ENCODE data around the gene GPR135.

The GPR135 gene, protein sequence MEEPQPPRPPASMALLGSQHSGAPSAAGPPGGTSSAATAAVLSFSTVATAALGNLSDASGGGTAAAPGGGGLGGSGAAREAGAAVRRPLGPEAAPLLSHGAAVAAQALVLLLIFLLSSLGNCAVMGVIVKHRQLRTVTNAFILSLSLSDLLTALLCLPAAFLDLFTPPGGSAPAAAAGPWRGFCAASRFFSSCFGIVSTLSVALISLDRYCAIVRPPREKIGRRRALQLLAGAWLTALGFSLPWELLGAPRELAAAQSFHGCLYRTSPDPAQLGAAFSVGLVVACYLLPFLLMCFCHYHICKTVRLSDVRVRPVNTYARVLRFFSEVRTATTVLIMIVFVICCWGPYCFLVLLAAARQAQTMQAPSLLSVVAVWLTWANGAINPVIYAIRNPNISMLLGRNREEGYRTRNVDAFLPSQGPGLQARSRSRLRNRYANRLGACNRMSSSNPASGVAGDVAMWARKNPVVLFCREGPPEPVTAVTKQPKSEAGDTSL

DNA sequence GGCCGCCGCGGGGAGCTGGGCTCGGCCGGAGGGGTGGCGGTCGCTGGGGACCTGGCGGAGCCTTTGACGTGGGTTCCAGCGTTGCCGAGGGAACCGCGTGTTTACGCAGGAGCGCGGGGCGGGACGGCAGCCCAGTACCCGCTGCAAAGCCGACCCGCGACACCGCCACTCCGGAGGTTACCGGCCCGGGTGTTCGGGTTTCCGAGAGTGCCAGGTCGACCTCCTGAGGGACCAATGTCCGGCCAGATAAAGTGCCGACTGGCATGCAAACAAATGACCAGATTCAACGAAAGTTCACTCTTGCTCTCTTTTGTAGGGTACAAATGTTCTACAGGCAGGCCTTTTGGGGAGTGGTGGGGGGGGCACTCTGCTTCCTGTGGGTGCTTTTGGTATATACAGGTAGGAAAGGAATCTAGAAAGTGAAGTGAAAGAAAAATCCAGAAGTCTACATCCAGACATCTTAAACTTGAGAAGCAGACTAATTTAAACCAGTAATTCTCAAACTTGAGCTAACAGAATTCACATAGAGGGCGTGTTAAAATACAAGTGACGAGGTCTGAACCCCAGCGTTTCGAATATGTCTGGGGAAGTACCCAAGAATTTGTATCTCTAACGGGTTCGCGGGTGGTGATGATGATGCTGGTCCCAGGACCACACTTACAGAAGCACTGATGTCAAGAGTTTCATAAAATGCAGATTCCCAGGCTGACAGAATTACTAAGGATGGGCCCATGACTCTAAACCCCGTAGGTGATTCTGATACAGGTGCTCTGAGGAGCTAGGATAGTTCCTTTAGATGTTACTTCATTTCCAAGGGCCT lies at the start of gene GPR135:
Gene GPR135, minus strand, starts transcription at position 65 of the 820 bp plus-strand sequence. CDS start 154 bp downstream, outside the sequence.
- no peak for FAIRE-seq

DNA sequence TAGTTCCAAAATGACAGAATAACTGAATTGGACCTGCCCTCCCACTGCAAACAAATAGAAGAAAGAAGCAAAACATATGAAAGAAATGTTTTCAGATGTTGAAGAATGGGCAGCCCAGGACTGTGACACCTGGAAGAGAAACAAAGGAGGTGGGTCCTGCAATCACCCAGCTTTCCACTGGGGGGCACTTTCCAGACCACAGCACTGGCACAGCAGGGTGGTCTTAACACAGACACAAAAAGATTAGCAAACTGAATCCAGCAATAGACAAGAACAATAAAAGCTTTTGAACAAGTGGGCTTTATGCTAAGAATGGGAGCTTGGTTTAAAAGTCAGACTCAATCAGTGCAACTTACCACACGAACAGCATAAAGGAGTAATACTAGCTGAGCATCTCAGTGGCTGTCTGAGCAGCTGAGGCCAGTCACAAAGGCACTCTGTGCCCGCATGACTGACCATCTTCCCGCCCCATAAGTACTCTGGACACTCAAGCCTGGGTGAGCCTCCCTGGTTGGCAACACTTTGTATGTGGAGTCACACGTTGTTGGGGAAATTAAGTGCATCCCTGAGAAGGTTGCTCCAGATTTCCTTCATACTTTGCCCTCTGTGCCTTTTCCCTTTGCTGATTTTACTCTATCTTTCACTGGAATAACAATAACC lies 46.9 kb upstream of the GPR135 start:
- FAIRE-seq, result no peak

DNA sequence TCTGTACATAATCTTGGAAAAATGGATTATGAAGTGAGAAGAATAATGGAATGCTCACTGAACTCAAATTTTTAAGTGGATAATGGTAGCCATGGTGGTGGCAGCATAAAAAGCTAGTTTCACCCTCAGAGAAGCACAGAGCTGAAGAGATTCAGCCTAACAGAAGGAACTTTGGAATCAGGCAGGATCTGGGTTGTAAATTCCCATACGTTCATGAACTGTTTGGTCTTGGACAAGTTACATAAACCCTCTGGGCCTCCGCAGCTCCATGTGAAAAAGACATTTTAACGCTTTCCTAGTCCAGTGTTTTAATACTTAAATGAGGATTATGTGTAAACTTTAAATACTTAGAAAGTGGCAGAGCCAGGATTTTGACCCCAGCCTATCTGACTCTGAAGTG lies 45.8 kb upstream of the GPR135 start:
- FAIRE-seq, result no peak

DNA sequence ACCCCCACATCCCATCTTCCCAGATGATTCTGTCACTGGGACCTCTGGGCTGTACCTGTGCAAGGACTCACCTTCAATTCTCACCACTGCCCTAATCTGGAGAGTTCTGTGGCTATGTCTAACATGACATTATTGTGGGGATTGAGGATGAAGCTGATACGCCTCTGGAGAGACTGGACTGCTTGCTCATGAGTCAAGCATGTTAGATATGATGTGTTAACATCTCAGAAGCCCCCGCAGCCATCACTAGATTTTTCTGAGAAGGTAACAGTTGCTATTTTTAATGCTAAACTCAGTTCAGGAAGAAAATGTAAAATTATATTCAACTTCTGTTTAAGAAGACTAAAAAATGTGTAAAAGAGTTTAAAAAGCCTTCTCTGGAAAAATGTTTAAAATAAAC lies 44.8 kb upstream of the GPR135 start:
- FAIRE-seq, result no peak

DNA sequence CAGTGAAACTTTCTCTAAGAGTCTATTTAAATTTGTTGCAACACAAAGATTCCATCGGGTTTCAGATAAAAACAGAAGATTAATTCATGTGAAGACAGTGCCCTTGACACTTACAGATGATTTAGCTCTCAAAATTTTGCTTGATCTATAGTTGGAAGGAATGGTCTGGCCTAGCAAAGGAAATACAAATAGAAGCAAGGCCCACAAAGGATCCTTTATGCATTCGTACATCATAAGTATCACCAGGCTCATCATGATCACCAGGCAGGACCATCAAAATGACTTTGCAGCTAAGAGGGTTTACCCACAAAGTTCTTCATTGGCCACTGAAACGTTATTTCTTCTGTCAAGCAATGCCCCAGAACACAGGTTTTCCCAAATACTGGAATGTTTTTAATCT lies 43.9 kb upstream of the GPR135 start:
- no peak for FAIRE-seq

DNA sequence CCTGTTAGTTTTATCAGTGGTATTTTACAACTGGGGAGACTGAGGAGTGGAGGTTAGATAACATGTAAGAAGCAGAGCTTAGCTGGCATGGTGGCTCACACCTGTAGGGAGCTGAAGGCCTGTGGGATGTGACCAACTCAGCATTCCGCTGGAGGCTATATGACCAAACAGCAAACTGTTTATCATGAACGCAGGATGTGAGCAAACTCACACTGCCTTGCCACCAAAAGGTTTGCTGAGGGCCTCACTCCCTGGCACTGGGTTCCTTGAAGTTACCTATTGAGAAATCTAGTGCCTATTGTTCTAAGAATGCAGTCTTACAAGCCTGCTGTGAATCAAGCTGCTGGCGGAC lies 42.5 kb upstream of the GPR135 start:
- FAIRE-seq, result no peak

DNA sequence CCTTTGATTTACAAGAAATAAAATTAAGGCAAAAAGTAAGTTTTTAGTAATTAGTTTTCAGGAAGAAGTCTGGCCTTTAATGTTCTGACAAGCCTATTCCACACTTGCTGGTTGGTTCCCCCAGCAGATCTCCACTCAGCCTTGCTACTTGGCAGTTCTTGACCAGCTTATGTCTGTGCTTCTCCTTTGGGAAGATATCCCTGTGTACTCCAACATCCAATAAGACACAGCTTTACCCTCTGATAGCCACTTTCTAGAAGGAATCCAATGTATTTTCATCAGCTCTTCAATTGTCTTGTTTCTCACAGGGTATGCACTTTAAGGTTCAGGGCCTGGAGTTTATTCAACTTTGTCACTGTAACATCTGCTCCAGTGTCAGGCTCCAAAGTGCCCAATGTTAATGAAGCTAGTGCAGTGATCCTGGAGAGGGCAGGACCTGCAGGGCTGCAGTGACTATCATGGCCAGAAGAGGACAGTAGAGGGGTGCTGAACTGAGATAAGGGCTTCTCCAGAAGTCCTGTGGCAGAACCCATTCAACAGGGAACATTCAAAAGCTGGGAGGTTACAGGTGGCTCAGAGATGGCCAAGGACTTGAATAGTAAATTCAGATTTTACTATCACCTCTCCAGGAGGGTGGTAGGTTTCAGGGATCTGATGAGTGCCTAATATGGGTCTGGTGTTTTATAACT lies 42.0 kb upstream of the GPR135 start:
- FAIRE-seq, result no peak

DNA sequence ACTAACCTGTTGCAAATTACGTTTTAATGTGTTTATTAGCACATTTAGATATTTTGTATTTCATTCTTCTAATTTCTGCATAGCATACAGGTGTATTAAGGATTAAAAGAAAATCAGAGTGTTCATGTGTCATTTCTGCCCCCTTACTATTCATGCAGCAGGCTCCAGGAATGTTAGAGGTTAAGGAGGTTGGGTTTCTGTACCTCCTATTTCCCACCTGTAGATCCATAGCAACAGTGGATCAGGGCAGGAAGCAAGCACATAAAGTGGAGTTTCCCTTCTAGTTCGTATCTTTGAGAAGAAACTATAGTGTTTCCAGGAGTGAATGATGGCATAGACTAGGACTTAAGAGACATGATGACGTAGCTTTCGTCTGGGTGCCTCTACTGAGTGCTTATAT lies 38.1 kb upstream of the GPR135 start:
- FAIRE-seq, result no peak

DNA sequence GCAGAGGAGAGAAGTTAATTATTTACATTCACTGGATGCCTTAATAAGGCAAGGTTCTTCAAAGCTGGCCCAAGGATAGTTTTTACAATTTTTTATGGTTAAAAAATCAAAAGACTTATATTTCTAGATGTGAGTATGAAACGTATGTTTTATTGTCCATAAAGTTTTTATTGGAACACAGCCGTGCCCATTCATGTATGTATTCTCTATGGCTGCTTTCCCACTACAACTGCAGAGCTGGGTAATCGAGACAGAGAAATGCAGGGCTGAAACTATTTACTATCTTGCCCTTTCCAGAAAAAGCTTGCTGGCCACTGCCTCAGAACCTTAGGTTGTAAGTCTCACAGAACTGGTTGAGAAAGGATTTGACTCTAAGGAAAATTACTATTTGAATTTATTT lies 35.6 kb upstream of the GPR135 start:
- FAIRE-seq, result no peak

DNA sequence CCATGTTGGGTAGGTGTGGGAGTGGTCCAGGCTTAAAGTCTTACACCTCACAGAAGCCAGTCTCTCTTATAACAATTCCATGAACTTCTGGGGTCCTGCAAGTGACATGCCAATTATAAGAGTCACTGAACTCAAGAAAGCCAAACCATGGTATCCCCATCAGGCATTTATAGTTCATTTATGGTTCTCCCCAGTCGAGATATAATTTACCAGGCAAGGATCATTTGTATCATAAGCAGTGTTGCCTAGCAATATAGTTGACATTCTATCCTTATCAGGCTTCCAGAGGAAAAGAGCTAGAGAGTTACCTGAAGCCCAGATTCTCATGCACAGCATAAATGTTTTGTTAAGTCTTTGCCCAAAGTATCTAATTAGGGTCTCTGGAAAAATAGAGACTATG lies 27.2 kb upstream of the GPR135 start:
- no peak for FAIRE-seq

DNA sequence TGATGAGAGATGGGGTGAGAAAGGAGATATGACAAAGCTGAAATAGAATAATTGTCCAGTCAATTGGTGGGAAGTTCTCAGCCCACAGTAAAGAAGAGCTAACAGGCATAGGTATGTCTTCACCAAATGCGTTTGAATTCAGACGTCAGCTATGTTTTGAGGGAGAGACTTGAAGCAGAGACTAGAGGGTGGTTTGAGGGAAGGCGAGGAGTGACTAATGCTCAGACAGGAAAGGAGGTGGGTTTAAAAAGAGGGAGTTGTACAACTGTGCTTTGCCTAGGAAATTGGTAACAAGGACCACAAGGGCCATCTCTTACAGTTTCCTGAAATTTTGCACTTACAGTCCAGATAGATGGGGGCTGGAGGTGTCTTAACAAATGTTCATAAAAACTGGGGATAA lies 25.6 kb upstream of the GPR135 start:
- FAIRE-seq, result no peak

DNA sequence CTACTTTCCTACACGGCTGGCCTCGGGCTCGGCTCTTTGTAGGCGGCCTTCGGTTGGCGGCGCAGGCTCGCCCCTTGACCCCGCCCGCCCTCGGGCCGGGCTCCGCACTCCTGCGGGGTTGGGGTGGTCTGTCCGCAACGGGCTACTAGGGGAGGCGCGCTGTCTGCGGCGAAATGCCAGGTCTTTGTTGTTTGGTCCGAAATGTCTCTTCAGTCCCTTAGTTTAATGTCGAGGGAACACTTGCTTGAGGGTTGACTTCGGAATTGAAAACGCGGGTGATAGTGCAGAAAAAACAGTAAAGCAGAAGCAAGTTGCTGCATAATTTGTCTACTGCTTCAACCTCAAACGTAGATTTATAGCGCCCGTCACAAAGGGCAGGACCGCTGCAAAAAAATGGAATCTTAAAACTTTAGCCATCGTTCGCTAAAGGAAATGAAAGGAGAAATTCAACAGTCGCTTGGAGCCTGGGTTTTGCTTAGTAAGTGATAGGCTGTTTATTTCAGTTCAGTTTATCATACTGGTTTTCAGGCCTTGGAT lies 19.5 kb upstream of the GPR135 start:
- FAIRE-seq, result no peak

DNA sequence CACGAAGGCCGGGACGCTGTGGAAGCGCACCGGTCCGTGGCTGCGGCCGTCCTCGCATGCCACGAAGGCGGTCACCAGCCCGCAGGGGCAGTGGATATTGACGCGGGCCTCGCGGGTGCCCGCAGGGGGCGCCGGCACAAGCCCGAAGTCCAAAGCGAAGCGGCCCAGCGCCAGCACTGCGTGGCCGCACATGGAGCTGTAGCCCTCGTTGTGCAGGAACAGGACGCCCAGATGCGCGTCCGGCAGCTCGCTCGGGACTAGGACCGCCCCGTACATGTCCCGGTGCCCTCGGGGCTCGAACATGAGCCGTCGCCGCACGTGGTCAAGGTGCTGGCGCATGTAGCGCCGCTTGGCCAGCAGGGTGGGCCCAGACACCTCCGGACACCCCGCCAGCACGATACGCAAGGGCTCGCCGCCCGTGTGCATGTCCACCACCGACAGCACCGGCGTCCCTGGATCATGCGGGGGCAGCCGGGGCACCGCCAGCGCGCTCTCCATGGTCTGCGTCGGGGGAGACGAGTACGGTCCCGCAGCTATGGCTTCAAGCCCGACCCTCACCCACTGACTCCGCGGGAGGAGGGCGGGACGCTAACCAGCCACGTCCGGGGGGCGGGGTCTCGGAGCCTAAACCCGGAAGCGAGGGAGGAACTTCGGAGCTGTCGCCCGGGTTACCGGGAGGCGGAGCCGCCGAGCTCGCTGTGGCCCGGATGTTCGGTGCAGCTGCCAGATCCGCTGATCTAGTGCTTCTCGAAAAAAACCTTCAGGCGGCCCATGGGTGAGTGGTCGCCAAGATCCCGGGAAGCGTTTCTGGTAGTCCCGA lies 18.8 kb upstream of the GPR135 start, which contains the start of the genes JKAMP and L3HYPDH:
Gene JKAMP, plus strand, starts transcription at position 699 of the 820 bp plus-strand sequence. Its CDS starts 73 bp downstream, at position 772.
Gene L3HYPDH, minus strand, starts transcription at position 590 of the 820 bp plus-strand sequence. Its CDS starts 92 bp downstream, at position 498.
- FAIRE-seq, result no peak

DNA sequence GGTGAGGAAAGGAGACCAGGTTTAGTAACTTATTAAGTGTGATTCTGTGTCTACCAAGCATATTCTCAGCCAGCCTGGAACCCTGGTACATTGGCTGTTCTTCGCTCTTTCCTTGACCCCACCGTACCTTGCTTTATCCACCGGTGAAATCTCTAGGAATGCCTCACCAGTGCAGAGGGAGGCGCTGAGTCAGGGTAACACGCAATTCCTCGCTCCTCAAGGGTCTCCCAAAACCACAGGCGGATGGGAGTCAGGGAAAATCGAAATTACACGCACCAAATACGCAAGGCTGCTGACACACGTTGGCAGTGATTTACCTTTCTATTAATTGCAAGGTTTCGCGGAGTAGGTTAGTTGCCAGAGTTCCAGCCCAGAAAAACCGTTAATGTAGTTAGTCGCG lies 18.2 kb upstream of the GPR135 start:
- FAIRE-seq, result no peak

DNA sequence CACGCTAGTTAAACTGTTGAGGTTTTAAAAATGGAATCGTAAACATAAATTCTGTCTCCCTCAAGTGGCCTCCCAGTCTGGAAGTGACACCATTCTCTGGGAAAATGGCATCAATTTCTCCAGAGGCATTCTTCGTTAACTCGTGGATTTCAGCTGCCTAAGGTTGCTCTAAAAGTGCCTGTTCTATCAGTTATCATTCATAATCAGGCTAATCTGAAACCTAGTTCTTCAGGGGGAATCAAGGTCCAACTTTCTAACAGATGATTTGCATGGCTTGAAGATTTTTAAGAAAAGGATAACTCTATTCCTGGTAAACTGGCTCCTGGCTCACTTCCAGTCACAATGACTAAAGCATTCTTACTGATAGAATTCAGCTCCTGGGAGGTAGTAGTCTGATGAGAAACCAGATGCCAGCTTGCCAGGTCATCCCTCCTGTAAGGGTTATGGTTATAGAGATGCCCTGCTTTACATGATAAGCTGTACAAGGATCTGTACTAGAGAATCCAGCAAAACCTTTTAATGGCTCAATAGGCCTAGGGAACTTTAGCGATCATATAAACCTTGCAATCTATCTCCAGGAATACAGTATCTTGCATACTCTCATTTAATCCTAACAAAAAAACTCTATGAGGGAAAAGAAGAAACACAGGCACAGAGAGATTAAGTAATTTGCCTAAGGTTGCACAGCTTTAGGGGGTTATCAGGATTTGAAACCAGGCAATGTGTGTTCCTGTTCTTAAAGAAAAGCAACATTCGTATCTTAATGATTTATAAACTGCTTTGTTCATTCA lies 17.6 kb upstream of the GPR135 start:
- FAIRE-seq, result no peak

DNA sequence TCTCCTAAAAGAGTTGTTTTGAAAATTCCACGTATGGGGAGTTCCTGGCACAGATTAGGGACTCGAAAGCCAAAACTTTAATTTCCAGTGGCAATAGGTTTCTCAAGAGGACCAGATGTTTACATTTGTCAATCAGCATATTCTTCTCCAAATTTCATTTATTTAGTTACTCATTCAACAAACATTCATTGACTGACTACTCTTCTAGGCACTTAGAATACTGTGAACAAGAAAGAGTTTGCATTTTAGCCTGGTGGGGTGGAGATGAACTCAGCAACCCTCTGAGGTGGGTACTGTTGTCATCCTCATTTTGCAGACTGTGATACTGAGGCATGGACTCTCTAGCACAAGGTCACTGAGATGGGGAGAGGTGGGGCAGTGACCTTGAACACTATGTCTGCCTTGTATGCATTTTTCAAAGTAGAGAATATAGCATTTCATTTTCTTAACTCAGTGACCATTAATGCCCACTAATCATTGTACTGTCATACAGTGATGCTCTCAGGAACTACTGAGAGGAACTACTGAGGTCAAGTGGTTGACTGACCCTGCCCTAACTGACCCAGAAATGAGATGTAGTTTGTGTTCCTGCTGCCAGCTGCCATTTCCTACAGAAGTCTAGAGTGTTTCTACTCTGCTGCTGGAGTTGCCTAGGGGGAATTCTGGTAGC lies 16.8 kb upstream of the GPR135 start:
- no peak for FAIRE-seq

DNA sequence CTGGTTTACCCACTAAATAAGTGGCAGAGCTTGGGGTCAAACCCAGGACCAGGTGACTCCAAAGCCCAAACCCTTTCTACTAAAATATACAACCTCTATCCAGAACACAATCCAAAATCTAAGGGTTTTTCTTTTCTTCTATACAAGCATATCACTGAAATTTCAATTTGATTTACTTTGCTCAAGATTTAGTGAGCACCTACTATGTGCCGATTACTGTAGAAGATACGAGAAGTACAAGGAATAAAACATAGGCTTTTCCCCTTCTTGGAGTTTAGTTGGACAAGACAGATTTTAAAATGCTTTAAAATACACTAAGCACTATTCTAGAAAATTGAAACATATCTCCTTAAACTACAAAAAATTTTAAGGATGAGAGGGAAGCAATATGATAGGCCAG lies 16.2 kb upstream of the GPR135 start:
- FAIRE-seq, result no peak

DNA sequence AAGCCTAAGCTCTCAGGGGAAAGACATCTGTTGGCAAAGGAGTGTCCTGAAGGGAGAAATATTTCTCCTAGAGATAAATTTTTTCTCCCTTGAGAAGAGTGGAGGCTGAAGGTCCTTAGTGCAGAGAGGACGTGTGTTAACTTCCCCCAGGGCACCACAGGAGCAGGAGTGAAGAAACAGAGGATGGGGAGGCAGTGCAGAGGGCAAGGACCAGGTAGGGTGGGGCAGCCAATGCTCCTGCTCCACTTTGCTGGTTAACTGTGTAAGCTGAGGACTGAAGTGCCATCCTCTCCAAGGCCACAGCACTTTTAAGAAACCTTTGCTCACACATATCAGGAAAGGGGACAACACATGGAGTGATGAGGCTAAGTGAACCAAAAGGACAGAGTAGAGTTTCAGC lies 15.0 kb upstream of the GPR135 start:
- no peak for FAIRE-seq

DNA sequence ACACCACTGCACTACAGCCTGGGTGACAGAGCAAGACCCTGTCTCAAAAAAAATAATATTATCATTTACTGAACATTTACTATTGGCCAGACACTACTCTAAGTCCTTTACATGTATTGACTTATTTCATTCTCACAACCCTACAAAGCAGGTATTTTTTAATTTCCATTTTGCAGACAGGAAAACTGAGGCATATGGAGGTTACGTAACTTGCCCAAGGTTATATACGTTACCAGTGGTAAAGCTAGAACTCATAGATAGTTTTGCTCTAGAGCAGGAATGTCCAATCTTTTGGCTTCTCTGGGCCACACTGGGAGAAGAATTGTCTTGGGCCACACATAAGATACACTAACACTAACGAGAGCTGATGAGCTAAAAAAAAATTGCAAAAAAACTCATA lies 13.4 kb upstream of the GPR135 start:
- no peak for FAIRE-seq

DNA sequence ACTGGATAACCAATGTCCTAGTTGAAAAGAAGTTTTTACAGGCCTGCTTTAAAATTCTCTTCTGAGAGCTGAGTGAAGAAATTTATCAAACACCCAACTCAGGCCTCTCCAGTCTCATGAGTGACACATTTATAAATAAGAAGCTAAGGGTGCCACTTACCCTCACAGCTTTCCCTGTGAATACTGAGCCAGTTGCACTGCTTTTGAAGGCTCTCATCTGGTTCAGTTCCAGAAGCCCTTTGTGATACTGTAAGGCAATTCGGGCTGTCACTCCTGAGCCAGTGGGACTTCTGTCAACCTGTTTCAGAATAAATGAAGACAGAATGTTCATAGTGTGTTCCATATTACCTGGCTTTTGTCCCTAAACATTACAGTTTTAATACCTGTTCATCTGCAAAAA lies 10.5 kb upstream of the GPR135 start:
- FAIRE-seq, result no peak

Measured in colon (tissue), 2 donors.